H1 (cell line): ENCODE data around the gene PIP5K1C. TPM values are rescaled to one million over a fixed set of nuclear protein-coding genes. Genes with fewer than 3 reads are reported as not detected.

Experiments
- CTCF ChIA-PET: fragments of 300-600 bp; sonication (Branson Sonifier 250); formaldehyde crosslinking; loops from one replicate; lab custom pipeline; 2021; ENCODE audit not compliant: partially characterized antibody; lab: Charles Lee
- POLR2A ChIA-PET: fragments of 300-600 bp; sonication (Branson Sonifier 250); formaldehyde crosslinking; loops from one replicate; lab custom pipeline; 2021; ENCODE audit warnings: inconsistent platforms; ENCODE audit not compliant: partially characterized antibody; lab: Charles Lee
- DNase-seq, 2 experiments: peaks; one replicate each; pipeline versions ENCODE4 v3.0.0 to v3.0.0-alpha.2; 2010 to 2022; ENCODE audit warnings: low spot score in 2 of 2, low read depth in 1 of 2, mixed read lengths in 1 of 2
- FAIRE-seq: peaks from 2 replicates; lab custom pipeline; 2011; peaks lifted over from hg19 to GRCh38; lab: Jason Lieb, UNC
- H2AFZ ChIP-seq: 2 replicates; pipeline ENCODE4 v1.8.1; 2012; ENCODE audit warnings: low read length, inconsistent platforms
- H2AK5ac ChIP-seq: 2 replicates; pipeline ENCODE4 v1.6.1; 2013; ENCODE audit warnings: low read depth, low read length
- H2BK120ac ChIP-seq: replicated peaks from 2 replicates; pipeline ENCODE3; 2013; ENCODE audit warnings: low read depth, low read length, inconsistent platforms
- H2BK12ac ChIP-seq: 2 replicates; pipeline ENCODE4 v1.6.1; 2013; ENCODE audit warnings: low read depth, low read length
- H2BK15ac ChIP-seq: 2 replicates; pipeline ENCODE4 v1.6.1; 2013; ENCODE audit warnings: low read length
- H2BK20ac ChIP-seq: 2 replicates; pipeline ENCODE4 v1.6.1; 2013; ENCODE audit warnings: low read length
- H2BK5ac ChIP-seq: 2 replicates; pipeline ENCODE4 v1.6.1; 2013; ENCODE audit warnings: low read depth, low read length
- H3K14ac ChIP-seq: 2 replicates; pipeline ENCODE4 v1.6.1; 2013; ENCODE audit warnings: inconsistent platforms; ENCODE audit not compliant: insufficient read length
- H3K18ac ChIP-seq: 2 replicates; pipeline ENCODE4 v1.6.1; 2013; ENCODE audit warnings: low read length; ENCODE audit errors: extremely low read depth
- H3K23ac ChIP-seq: 2 replicates; pipeline ENCODE4 v1.6.1; 2013; ENCODE audit warnings: inconsistent platforms; ENCODE audit not compliant: insufficient read length
- H3K23me2 ChIP-seq: 2 replicates; pipeline ENCODE4 v1.6.1; 2013; ENCODE audit warnings: low read depth, low read length
- H3K27ac ChIP-seq: 2 replicates; pipeline ENCODE4 v1.6.1; 2011; ENCODE audit warnings: low read depth, low read length, inconsistent platforms
- H3K27me3 ChIP-seq, 4 experiments: replicated peaks in 1 of 4; 1 replicate in 1 of 4; 2 replicates in 3 of 4; pipeline versions ENCODE4 v1.6.1 to v1.8.1; 2011 to 2013; ENCODE audit warnings: low read length in 3 of 4, mild to moderate bottlenecking in 3 of 4, inconsistent platforms in 2 of 4, mixed read lengths in 2 of 4, moderate library complexity in 1 of 4; ENCODE audit not compliant: control insufficient read depth in 3 of 4, insufficient read depth in 3 of 4; ENCODE audit errors: extremely low read depth in 1 of 4
- H3K36me3 ChIP-seq, 4 experiments: 2 replicates each; pipeline versions ENCODE4 v1.6.1 to v1.8.1; 2011 to 2013; ENCODE audit warnings: mild to moderate bottlenecking in 4 of 4, low read length in 3 of 4, moderate library complexity in 2 of 4, control low read depth in 1 of 4, inconsistent platforms in 1 of 4; ENCODE audit not compliant: insufficient read depth in 4 of 4, control insufficient read depth in 2 of 4
- H3K4ac ChIP-seq: replicated peaks from 2 replicates; pipeline ENCODE3; 2013; ENCODE audit warnings: low read length, low read depth, mixed read lengths, inconsistent platforms; ENCODE audit not compliant: insufficient read length
- H3K4me1 ChIP-seq, 4 experiments: replicated peaks in 1 of 4; 1 replicate in 1 of 4; 2 replicates in 3 of 4; pipeline versions ENCODE4 v1.6.1 to v1.8.1; 2011 to 2013; ENCODE audit warnings: low read length in 3 of 4, inconsistent platforms in 2 of 4, mixed read lengths in 1 of 4; ENCODE audit not compliant: insufficient read depth in 4 of 4, control insufficient read depth in 3 of 4
- H3K4me2 ChIP-seq, 2 experiments: 2 replicates each; pipeline versions ENCODE4 v1.6.1 to v1.8.1; 2011 to 2013; ENCODE audit warnings: low read depth in 2 of 2, low read length in 2 of 2, control low read depth in 1 of 2, inconsistent platforms in 1 of 2, mild to moderate bottlenecking in 1 of 2; ENCODE audit not compliant: insufficient read depth in 1 of 2
- H3K4me3 ChIP-seq, 4 experiments: fragments of 200-600, 300-600 bp in 1 of 4; sonication (generic), shearing (Covaris generic), sonication (Bioruptor Twin) in 1 of 4; 2 replicates each; pipeline versions ENCODE4 v1.5.1 to v1.8.1; 2011 to 2016; ENCODE audit warnings: low read length in 4 of 4, low read depth in 3 of 4, control low read depth in 2 of 4, inconsistent platforms in 2 of 4, mild to moderate bottlenecking in 2 of 4, mixed read lengths in 1 of 4, moderate library complexity in 1 of 4; ENCODE audit not compliant: insufficient read depth in 2 of 4; ENCODE audit errors: extremely low read depth in 1 of 4
- H3K56ac ChIP-seq: replicated peaks from 2 replicates; pipeline ENCODE3; 2013; ENCODE audit warnings: low read depth, mild to moderate bottlenecking, mixed read lengths, low read length, inconsistent platforms; ENCODE audit not compliant: insufficient read length
- H3K79me1 ChIP-seq: 2 replicates; pipeline ENCODE4 v1.6.1; 2013; ENCODE audit warnings: low read depth, low read length, control low read depth
- H3K79me2 ChIP-seq, 2 experiments: 2 replicates each; pipeline versions ENCODE4 v1.6.1 to v1.8.1; 2012 to 2013; ENCODE audit warnings: low read length in 2 of 2, mild to moderate bottlenecking in 2 of 2, inconsistent platforms in 1 of 2; ENCODE audit not compliant: insufficient read depth in 2 of 2, control insufficient read depth in 1 of 2
- H3K9ac ChIP-seq, 4 experiments: replicated peaks in 1 of 4; 1 replicate in 1 of 4; 2 replicates in 3 of 4; pipeline versions ENCODE4 v1.6.1 to v1.8.1; 2011 to 2013; ENCODE audit warnings: low read depth in 3 of 4, low read length in 3 of 4, control low read depth in 2 of 4, mild to moderate bottlenecking in 2 of 4, moderate library complexity in 2 of 4, inconsistent platforms in 1 of 4; ENCODE audit errors: extremely low read depth in 1 of 4
- H3K9me3 ChIP-seq, 2 experiments: 2 replicates each; pipeline versions ENCODE4 v1.6.1 to v1.8.1; 2012 to 2013; ENCODE audit warnings: mild to moderate bottlenecking in 2 of 2, moderate library complexity in 2 of 2, control low read depth in 1 of 2, inconsistent platforms in 1 of 2, low read depth in 1 of 2, low read length in 1 of 2, mixed read lengths in 1 of 2; ENCODE audit not compliant: insufficient read depth in 2 of 2
- H4K20me1 ChIP-seq, 2 experiments: replicated peaks in 1 of 2; 2 replicates each; pipeline versions ENCODE3 to v1.8.1; 2011 to 2013; ENCODE audit warnings: inconsistent platforms in 2 of 2, low read length in 2 of 2, mild to moderate bottlenecking in 1 of 2; ENCODE audit not compliant: insufficient read depth in 2 of 2, control insufficient read depth in 1 of 2
- H4K5ac ChIP-seq: 2 replicates; pipeline ENCODE4 v1.6.1; 2013; ENCODE audit warnings: low read length, low read depth, mixed read lengths, inconsistent platforms; ENCODE audit not compliant: insufficient read length
- H4K8ac ChIP-seq: 2 replicates; pipeline ENCODE4 v1.8.0; 2013; ENCODE audit warnings: mild to moderate bottlenecking, moderate library complexity, low read length, inconsistent platforms; ENCODE audit not compliant: insufficient read depth; ENCODE audit errors: extremely low read depth
- H4K91ac ChIP-seq: replicated peaks from 2 replicates; pipeline ENCODE3; 2013; ENCODE audit warnings: low read length, mixed read lengths, inconsistent platforms; ENCODE audit not compliant: insufficient read length
- ATF3 ChIP-seq: IDR thresholded peaks from 2 replicates; pipeline ENCODE4 v1.6.1; 2011; ENCODE audit warnings: low read depth, mild to moderate bottlenecking, low read length; ENCODE audit not compliant: insufficient read depth
- CBX8 ChIP-seq: fragments of 300-800, 300-1000 bp; sonication (generic); IDR thresholded peaks from 2 replicates; pipeline ENCODE4 v1.7.1; 2016; ENCODE audit warnings: low read depth, low read length, borderline replicate concordance
- CEBPB ChIP-seq: IDR thresholded peaks from 2 replicates; pipeline ENCODE4 v1.6.1; 2012; ENCODE audit warnings: low read depth, low read length
- KDM4A ChIP-seq: IDR thresholded peaks from one replicate; pipeline ENCODE4 v1.7.1; 2012; ENCODE audit warnings: low read depth, mild to moderate bottlenecking, moderate library complexity, low read length, inconsistent platforms; ENCODE audit not compliant: severe bottlenecking
- MAFK ChIP-seq: IDR thresholded peaks from 2 replicates; pipeline ENCODE4 v1.6.1; 2012; ENCODE audit warnings: low read depth, mild to moderate bottlenecking, improper control_type of control experiment, low read length
- POLR2AphosphoS5 ChIP-seq: IDR thresholded peaks from 2 replicates; pipeline ENCODE4 v1.6.1; 2011; ENCODE audit warnings: low read depth, low read length
- RNF2 ChIP-seq: fragments of 200-900, 300-1000 bp; sonication (generic); IDR thresholded peaks from 2 replicates; pipeline ENCODE4 v1.7.1; 2016; ENCODE audit warnings: borderline replicate concordance, low read depth, mild to moderate bottlenecking, antibody characterized with exemption, low read length; ENCODE audit not compliant: poor library complexity, severe bottlenecking; ENCODE audit errors: missing control alignments
- RXRA ChIP-seq: IDR thresholded peaks from 2 replicates; pipeline ENCODE4 v1.6.1; 2011; ENCODE audit warnings: low read depth, mild to moderate bottlenecking, low read length, moderate library complexity; ENCODE audit not compliant: insufficient read depth
- TAF1 ChIP-seq: IDR thresholded peaks from 2 replicates; pipeline ENCODE4 v1.6.1; 2011; ENCODE audit warnings: mild to moderate bottlenecking, low read depth, low read length
- YY1 ChIP-seq: IDR thresholded peaks from 2 replicates; pipeline ENCODE4 v1.6.1; 2011; ENCODE audit warnings: low read depth, mild to moderate bottlenecking, low read length
- WGBS, 2 experiments: shearing (Covaris generic) in 1 of 2; methylation state at CpG; one replicate each; pipeline versions ENCODE4 v1.1.6 to v1.1.7; 2013 to 2015; ENCODE audit warnings: low lambda C conversion rate in 2 of 2, mixed read lengths in 2 of 2, inconsistent platforms in 1 of 2, low coverage in 1 of 2, missing lambda C conversion rate in 1 of 2; ENCODE audit not compliant: insufficient replicate concordance in 2 of 2, insufficient coverage in 1 of 2, insufficient read length in 1 of 2; ENCODE audit errors: extremely low coverage in 1 of 2, missing lambda C conversion rate in 1 of 2; 5-methylcytosine and 5-hydroxymethylcytosine counted together
- polyA plus RNA-seq, 7 experiments: library from polyadenylated mRNA; depleted of rRNA in 3 of 7; stranded (reverse) in 5 of 7; unstranded in 2 of 7; fragments of >200 nt in 5 of 7; fragments of 200-250 nt in 2 of 7; gene quantifications; 1 replicate in 5 of 7; 2 replicates in 1 of 7; 4 replicates in 1 of 7; pipeline versions ENCODE4 v1.2.1 to v1.2.3, GENCODE V29; 2011 to 2013; ENCODE audit warnings: missing spikeins in 2 of 7, mixed read lengths in 2 of 7
- total RNA-seq: library from RNA; stranded (reverse); fragmentation: NEBNext Ultra II Directional; extraction: Animal tissue kit (Norgen Biotek cat#: 25700); gene quantifications from 2 replicates; pipeline ENCODE4 v1.2.1, GENCODE V29; 2021

The PIP5K1C gene
- total and polyA plus RNA-seq, 2 of the 8 experiments (the other 6 are each of a cell fraction or from before 2014, with no cell fraction given), result 10.6 to 32.9 TPM

- FAIRE-seq, result no peak
- DNase-seq, result no peak
- H3K4me2 ChIP-seq, result no peak overlapping the region
These were observed 12.7 kb upstream of the PIP5K1C start for GRCh38 chr19:3712663-3713611.

More at GRCh38 chr19:3712663-3713611, 12.7 kb upstream of the PIP5K1C start:
- H3K14ac ChIP-seq, result no peak overlapping the region
- H3K79me2 ChIP-seq, result no peaks in the 10 kb centered on the region
- H3K4me1 ChIP-seq, result peaks cover 0 to 19% (median 14%) of the 10 kb centered on the region in 4 experiments; a peak in 4 of 7 replicates
- H3K36me3 ChIP-seq, result no peaks in the 10 kb centered on the region
- no peak overlapping the region for H2AFZ ChIP-seq
- CTCF ChIA-PET, result interaction anchor here (0.6 to 5.7 kb wide), 5 partner anchors 11 to 361 kb away, joined by 3 to 38 read pairs (median 3); partner anchors contain the start of gene PIP5K1C
- no peak overlapping the region for H2BK15ac ChIP-seq
- no peak overlapping the region for H2BK12ac ChIP-seq
- H3K23ac ChIP-seq, result no peak overlapping the region
- no peaks in the 10 kb centered on the region for H3K79me1 ChIP-seq
- H2BK20ac ChIP-seq, result no peak overlapping the region
- POLR2A ChIA-PET, result interaction anchor here (2.0 kb wide), 1 partner anchor 9 kb away, joined by 5 read pairs; no protein-coding TSS in a partner anchor
- no peak overlapping the region for H3K18ac ChIP-seq
- H3K9me3 ChIP-seq, result no peaks in the 10 kb centered on the region
- no peak overlapping the region for H3K56ac ChIP-seq
- no peak for TF ChIP-seq YY1
- no peak for TF ChIP-seq RXRA
- no peak for TF ChIP-seq RNF2
- no peak for TF ChIP-seq CBX8
- no peak for TF ChIP-seq ATF3
- TF ChIP-seq KDM4A, result no peak
- TF ChIP-seq CEBPB, result no peak
- TF ChIP-seq MAFK, result no peak
- no peak for TF ChIP-seq TAF1
- TF ChIP-seq POLR2AphosphoS5, result no peak
- TF ChIP-seq, all 59 proteins: peak for 0
- Histone ChIP-seq H3K27me3 (0 out of 7 replicates have a peak, but pooled peaks cover 0 to under 1% (median 0%) of the 10 kb centered on the region in 4 experiments), H4K8ac (peak overlapping the region; percentile 64; the same call in 1 of the 2 replicates), H4K5ac (no peak overlapping the region), H4K91ac (no peak overlapping the region), H3K27ac (no peak overlapping the region), H2AK5ac (no peak overlapping the region), H3K4me3 (no peak overlapping the region), H3K23me2 (no peaks in the 10 kb centered on the region), H2BK5ac (no peak overlapping the region), H3K9ac (no peak overlapping the region), H3K4ac (no peak overlapping the region), H2BK120ac (no peak overlapping the region), H4K20me1 (no peaks in the 10 kb centered on the region)
- 86% methylated on average over 23 of the region's 23 CpGs; no CpG with 5 or more reads in 1 of the 2 experiments for WGBS, 2 experiments
